ENCODE results near the gene DNASE2B.

- no peak for TF ChIP-seq EP300 (conservative IDR thresholded peaks at IDR 0.05; ENCODE audit: poor library complexity, severe bottlenecking)
- no peak for TF ChIP-seq CTCF (IDR thresholded peaks at IDR 0.05; ENCODE audit: poor library complexity, severe bottlenecking)
Measured at GRCh38 chr1:84361796-84362195, 36.5 kb upstream of the DNASE2B start.
